Fibroblast of mammary gland (primary cell): ENCODE results near the gene SHISA4.

Experiments
- DNase-seq: peaks from one replicate; pipeline ENCODE4 v3.0.0-alpha.2; 2010; ENCODE audit warnings: low read depth
- H3K4me3 ChIP-seq: 2 replicates; pipeline ENCODE4 v1.5.1; 2011; ENCODE audit warnings: low read depth, mild to moderate bottlenecking, low read length, moderate library complexity; ENCODE audit not compliant: control insufficient read depth
- TF ChIP-seq, protein P1 (sequence below): conservative IDR thresholded peaks from 2 replicates; pipeline ENCODE4 v1.5.1; 2011; ENCODE audit warnings: low read depth, low read length, inconsistent platforms; ENCODE audit not compliant: control insufficient read depth, insufficient read depth

SHISA4 gene

DNA sequence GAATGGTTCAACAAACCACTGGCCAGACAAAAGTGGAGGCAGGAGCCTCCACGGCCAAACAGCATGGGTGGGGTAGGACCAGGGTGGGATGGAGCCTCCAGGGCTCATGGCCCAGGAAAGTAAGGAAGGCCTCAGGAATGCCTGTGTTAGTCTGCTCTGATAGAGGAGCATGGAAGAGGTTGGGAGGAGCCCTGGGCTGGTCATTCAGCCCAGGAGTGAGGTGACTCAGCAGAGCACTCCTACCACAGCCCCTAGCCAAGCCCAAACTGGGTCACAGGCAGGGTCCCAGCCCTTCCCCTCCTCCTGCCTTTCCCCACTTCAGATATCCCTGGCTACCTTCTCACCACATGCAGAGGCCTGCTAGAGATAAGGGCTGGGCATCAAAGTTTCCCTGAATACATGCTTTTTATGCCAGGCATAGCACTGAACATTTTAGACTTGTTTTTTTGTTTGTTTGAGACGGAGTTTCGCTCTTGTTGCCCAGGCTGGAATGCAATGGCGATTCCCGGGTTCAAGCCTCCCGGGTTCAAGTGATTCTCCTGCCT lies 3.1 kb upstream of the SHISA4 start:
- peak; percentile 63 for DNase-seq
- TF ChIP-seq, protein P1, sequence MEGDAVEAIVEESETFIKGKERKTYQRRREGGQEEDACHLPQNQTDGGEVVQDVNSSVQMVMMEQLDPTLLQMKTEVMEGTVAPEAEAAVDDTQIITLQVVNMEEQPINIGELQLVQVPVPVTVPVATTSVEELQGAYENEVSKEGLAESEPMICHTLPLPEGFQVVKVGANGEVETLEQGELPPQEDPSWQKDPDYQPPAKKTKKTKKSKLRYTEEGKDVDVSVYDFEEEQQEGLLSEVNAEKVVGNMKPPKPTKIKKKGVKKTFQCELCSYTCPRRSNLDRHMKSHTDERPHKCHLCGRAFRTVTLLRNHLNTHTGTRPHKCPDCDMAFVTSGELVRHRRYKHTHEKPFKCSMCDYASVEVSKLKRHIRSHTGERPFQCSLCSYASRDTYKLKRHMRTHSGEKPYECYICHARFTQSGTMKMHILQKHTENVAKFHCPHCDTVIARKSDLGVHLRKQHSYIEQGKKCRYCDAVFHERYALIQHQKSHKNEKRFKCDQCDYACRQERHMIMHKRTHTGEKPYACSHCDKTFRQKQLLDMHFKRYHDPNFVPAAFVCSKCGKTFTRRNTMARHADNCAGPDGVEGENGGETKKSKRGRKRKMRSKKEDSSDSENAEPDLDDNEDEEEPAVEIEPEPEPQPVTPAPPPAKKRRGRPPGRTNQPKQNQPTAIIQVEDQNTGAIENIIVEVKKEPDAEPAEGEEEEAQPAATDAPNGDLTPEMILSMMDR, result no peak
- no peak overlapping the region for H3K4me3 ChIP-seq

DNA sequence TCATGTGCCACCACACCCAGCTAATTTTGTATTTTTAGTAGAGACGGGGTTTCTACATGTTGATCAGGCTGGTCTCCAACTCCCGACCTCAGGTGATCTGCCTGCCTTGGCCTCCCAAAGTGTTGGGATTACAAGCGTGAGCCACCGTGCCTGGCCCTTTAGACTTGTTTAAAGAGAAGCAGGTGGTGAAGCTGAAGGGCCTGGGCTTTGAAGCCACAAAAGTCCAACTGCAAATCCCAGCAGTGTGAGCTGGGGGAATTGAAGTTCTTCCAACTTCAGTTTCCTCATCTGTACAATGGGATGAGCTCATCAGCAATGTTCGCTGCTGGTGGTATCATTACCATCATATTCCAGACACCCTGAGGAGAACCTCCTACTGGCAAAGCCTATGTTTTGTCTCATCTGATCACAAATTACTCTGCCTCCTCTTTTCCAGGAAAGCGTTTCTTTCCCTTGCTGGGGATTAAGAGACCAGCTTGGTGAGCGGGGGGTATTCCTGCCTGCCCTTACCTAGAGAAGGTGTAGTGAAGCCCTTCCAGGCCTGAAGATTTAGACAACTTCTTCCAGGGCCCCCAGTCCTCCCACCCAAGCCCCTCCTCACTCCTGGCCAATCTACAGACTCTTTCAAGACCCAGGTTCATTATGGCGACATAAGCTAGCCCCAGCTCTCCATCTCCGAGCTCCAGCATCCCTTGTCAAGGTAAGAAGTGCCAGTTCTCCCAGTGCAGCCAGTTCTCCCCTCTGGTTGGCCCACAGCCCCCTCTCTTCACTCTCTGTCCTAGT lies 2.4 kb upstream of the SHISA4 start:
- H3K4me3 ChIP-seq, result no peak overlapping the region
- TF ChIP-seq, protein P1, result no peak
- DNase-seq, result peak; percentile 57

DNA sequence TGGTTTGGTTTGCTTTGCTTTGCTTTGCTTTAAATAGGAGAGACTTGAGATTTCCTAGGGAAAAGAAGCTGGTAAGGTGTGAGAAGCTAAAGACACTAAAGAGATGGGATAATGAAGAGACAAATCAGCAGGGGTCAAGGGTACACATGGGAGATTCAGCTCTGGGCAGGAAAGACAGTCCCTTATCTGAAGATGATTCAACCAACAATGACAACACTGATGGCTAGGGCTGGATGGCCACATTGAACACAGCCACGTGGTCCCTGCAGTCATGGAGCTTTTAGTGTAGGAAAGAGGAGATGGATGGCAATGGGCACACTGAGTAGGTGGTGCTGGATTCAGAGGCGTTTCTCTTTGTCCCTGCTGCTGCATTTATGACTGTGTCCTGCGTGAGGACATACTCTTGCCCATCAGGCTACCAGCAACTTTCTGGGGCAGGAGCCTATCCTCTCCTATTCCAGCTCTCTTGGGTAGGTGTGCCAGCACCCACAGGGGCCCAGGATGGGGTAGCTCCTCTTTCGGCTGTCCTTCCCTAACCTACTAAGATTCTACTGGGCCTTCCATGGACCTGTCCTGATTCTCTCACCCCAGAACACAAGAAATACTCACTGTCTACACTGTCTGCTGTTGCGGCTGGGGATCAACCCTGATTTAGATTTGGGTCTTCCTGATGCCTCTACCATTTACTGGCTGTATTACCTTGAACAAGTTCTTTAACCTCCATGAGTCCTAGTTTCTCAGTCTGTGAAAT lies 1.4 kb upstream of the SHISA4 start:
- H3K4me3 ChIP-seq, result no peak overlapping the region
- DNase-seq, result no peak
- TF ChIP-seq, protein P1, result no peak

DNA sequence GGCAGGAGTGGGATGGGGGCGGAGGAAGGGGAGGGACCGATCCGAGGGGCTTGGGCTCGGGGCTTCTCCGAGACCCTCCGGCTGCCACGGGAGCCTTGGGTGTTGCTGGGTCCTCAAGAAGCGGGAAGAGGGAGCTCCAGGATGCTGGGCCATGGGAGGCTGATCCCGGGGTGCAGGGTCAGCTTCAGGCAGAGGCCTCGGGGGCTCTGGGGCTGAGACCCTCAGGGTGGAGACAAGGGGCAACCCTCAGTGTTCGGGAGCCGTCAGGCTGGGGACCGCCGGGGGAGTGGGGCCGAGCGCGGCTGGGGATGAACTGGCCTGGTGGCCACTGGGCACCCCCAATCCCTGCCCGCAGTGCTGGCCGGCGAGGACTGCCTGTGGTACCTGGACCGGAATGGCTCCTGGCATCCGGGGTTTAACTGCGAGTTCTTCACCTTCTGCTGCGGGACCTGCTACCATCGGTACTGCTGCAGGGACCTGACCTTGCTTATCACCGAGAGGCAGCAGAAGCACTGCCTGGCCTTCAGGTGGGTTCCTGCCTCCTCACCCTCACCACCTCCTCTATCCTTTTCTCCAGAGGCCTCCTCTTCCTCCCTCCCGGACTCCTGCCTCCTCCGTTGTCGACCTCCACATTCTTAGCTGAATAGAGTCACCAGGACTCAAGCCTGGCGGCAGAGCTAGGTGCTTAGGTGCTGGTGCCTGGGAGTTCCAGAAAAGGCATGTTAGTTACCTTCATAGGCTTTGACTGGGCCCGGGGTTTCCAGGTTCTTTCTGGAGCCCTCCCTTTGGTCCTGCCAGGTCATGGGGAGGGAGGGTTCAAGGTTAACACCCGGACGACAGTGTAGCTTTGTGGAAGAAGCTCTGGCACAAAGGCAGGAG lies 631 bp downstream of the SHISA4 start:
- TF ChIP-seq, protein P1, result no peak
- peak overlapping the region; percentile 67 for H3K4me3 ChIP-seq
- DNase-seq, result no peak

DNA sequence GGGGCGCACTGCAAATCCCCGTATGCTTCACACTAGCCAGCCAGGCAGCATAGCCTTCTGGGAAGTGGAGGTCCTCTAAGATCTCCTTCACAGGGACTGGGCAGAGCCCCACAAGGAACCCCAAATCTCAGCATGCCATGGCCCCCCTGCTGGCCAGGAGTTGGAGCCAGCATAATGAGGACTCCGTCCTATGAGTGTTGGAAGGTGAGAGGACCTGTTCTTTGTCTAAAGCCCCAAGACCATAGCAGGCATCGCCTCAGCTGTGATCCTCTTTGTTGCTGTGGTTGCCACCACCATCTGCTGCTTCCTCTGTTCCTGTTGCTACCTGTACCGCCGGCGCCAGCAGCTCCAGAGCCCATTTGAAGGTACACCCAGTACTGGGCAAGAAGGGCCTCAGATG lies 1.5 kb downstream of the SHISA4 start:
- TF ChIP-seq, protein P1, result no peak
- DNase-seq, result no peak
- H3K4me3 ChIP-seq, result no peak overlapping the region

DNA sequence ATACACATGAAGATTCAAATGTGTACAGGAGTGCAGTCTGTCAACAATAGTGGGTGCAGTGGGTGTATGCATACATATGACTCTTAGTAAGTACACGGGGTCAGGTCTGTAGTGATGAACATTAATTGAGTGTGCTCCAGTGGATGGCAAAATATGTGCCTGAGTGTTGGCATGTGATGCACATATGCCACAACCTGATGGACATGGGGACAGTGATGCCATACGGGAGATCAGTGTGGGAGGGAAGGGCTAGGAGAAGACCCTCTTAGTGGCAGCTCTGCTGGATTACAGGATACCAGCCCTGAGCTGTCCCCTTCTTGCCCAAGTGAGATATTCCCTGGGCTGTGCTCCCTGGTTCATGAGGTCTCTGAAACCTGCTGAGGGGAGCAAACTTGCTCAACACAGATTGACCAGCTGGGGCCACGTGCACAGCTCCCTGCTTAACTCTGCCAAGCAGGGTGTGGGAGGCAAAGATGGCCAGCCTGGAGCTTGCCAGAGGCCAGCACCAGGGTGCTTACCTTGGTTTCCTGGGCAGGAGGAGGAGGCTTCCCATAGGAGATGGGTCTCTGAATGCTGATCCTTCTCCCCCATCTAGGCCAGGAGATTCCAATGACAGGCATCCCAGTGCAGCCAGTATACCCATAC lies 2.2 kb downstream of the SHISA4 start:
- no peak for DNase-seq
- TF ChIP-seq, protein P1, result no peak
- no peak overlapping the region for H3K4me3 ChIP-seq
